GM18526 (cell line): ENCODE measurements around the gene RGPD6.
"Not testable (repeated sequence)": the region's sequence is repeated elsewhere in the genome, so short reads cannot be mapped to it uniquely, and the experiment has no call there.

Experiments
- POLR2A ChIP-seq: IDR thresholded peaks from 3 replicates; pipeline ENCODE4 v1.6.1; 2011; ENCODE audit not compliant: insufficient read length; ENCODE audit errors: extremely low read depth

The RGPD6 gene

DNA sequence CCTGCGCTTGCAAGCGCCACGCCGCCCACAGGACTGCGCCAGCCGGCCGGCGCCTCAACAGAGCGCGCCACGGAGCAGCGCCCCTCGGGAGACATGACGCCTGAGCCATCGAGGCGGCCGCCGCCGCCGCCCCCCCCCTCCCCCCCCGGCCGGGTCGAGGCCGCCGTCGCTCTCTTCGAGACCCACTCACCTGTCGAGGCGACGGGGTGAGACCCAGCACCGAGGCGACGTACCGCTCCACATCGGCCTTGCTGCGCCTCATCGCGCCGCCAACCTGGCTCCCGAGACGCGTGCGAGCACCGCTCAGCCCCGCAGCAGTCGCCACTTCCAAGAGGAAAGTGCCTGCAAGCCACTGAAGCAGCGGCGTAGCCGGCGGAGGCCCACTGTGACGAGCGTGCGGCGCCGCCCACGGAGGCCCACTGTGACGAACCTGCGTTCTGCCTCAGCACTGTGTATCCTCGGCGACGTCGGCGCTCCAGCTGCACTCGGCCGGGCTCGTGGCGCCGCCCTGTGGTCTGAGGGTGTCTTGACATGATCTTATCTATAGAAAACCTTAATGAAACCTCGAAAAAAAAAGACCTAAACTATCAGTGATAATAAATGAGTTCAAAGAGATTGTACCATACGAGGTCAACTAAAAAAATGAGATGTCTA, at the start of gene RGPD6:
Gene RGPD6 (minus strand): TSS at position 460 of the 654 bp plus-strand sequence. CDS start 198 bp downstream, at position 262.
- not testable (repeated sequence) for TF ChIP-seq POLR2A

DNA sequence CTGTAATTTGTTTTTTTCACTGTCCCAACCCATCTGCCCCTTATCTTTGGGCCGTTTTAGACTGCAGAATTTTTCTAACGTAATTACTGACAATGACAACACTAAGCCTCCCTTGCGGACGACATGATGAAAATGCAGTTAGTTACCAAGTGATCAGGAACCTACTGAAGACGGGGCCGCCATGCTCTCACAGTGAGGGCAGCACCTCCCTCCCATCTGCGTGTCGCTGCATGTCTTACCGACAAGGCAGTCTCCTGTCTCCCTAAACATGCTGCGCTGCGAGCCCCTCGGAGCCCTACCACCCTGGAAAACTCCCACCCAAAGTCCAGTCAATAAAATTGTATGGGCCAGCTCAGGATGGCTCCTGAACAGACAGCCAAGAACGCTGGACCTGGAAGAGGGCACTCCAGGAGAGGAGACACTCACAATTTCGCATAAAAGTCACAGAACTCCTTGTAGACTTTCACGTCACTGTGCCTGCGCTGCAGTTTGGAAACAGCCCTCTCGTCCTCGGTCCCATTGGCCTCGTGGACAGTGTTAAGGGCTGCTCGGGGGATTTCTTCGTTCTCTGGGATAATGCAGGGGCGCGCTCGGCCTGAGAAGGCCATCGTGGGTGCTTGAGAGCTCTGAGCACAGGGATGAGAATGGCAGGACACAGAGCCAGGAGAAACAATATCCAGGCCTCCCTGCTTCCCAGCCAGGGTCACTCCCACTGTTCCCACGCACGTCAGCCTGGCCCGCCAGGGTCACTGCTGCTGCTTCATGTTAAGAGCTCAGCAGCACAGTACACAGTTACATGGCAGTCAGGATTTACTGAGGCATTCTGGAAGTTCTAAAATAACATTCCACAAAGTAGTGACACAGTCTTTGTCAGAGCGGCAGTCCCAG, 104.6 kb downstream of the RGPD6 start, which contains the start of gene LIMS4:
Gene LIMS4 (minus strand): TSS at position 646 of the 888 bp plus-strand sequence. CDS start 38 bp downstream, at position 608.
- TF ChIP-seq POLR2A, result not testable (repeated sequence)
